Measurements from ENCODE around the gene LDB1.

Gene LDB1

DNA sequence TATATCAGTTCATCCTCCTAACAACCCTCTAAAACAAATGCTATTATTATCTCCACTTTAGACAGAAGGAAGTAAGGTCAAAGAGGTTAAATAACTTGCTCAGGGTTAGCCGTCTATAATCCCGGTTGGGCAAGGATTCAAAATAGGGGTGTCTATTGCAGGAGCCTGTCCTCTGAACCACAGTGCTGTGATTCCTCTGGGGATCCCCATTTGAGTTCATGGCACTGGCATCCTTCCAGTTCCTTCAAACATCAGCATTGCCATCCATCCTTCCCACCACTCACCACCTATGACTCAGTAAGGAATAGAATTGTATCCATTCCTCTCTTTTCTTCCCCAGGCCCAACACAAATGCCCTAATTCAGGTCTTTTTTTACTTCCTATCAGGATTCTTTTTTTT is 29.4 kb downstream of the LDB1 start:
- no peak for TF ChIP-seq CTCF (IDR thresholded peaks at IDR 0.05; ENCODE audit: insufficient read depth, missing control alignments)
- DNase-seq (ENCODE audit: insufficient read length, low spot score) = no peak
- FAIRE-seq = no peak

- no peak for FAIRE-seq
- no peak for TF ChIP-seq CTCF (IDR thresholded peaks at IDR 0.05; ENCODE audit: insufficient read depth, missing control alignments)
- DNase-seq (ENCODE audit: insufficient read length, low spot score) = no peak
Measured at GRCh38 chr10:102086196-102086595, 34.0 kb downstream of the LDB1 start.

- no peak for TF ChIP-seq CTCF (IDR thresholded peaks at IDR 0.05; ENCODE audit: insufficient read depth, missing control alignments)
- FAIRE-seq (no peak), DNase-seq (ENCODE audit: insufficient read length, low spot score) (no peak)
Measured at GRCh38 chr10:102085336-102085735, 34.8 kb downstream of the LDB1 start.

DNA sequence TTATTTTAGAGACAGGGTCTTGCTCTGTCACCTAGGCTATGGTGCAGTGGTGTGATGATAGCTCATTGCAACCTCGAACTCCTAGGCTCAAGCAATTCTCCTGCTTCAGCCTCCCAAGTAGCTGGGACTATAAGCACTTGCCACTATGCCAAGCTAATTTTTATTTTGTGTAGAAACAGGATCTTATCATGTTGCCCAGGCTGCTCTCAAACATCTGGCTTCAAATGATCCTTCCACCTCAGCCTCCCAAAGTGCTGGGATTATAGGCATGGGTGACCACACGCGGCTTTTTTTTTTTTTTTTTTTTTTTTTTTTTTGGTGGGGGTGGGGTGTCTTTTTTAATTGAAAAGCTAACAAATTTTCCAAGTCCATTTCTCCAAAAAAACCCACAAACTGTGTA is 36.6 kb downstream of the LDB1 start:
- no peak for TF ChIP-seq CTCF (IDR thresholded peaks at IDR 0.05; ENCODE audit: insufficient read depth, missing control alignments)
- DNase-seq (ENCODE audit: insufficient read length, low spot score) (no peak), FAIRE-seq (no peak)

DNA sequence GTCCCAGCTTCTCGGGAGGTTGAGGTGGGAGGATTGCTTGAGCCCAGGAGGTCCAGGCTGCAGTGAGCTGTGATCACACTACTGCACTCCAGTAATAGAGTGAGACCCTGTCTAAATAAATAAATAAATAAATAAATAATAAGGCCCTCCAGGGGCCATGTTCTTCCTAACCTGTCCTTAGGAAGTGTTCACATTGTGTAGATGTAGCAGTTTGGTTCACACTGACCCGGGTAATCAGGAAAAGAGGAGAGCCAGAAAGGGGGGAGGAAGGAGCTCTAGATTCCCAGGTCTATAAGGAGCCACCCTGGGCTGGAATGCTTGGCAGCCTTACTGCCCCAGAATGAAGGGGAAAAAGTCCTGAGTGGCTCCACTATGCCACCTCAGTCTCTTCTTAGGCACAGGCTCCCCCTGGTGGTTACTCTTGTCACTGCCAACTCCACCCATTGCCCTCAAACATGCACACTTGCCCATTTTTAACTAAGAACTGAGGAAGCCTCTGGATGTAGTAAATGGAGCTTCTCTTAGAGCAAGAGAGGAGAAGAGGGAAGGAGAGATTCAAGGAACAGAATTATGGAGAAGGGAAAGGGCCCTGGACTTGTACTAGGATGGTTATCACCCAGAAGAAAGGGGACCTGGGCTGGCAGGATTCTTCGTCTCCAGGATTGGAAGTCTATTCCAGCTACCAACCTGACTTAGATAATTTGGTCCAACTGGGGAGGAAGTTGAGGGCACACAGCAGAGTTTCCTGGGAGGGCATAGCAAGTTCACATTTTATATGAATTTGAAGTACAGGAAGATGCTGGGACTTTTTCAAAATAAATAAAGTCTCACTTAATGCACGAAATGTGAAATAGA is 47.3 kb downstream of the LDB1 start:
- peak; percentile 63 for FAIRE-seq
- TF ChIP-seq CTCF (IDR thresholded peaks at IDR 0.05; ENCODE audit: insufficient read depth, missing control alignments) = peak; percentile 96
- peak; percentile 70 for DNase-seq (ENCODE audit: insufficient read length, low spot score)

DNA sequence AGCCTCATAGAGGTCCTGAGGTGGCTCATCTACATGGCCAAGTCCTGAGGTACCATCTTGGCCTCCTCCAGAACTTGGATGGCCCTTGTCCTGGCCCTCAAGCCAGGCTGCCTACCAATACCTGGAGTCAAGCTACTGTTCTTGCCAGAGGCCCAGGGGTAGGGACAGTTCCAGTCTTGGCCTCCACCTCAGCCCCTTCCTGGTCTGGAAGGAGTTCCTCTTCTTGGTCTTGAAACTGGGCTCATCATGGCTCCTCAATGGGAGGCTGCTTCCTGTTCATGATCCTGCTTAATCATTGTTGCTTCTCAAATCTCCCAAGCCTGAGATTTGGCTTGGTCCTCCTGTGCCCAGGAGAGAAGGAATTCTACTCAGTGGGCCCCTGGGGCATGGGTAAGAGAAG is 51.1 kb downstream of the LDB1 start:
- no peak for FAIRE-seq
- TF ChIP-seq CTCF (IDR thresholded peaks at IDR 0.05; ENCODE audit: insufficient read depth, missing control alignments) = no peak
- no peak for DNase-seq (ENCODE audit: insufficient read length, low spot score)

DNA sequence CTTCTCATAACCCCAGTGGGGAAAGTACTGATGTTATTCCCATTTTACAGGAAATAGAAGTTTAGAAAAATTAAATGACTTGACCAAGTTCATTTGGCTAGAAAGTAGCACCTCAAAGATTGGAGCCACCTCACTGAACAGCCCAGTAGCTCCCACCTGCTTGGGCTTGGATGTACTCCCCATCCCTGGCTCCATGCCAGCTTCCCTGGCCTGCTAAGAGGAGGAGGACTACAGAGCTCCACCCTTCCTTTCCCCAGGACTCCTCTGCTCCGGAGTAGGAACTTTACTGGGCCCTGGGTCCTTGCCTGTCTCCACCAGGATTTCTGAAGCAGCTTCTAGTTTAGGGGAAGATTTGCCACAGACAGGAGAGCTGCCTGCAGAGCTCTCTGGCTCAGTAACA is 52.0 kb downstream of the LDB1 start:
- TF ChIP-seq CTCF (IDR thresholded peaks at IDR 0.05; ENCODE audit: insufficient read depth, missing control alignments) = no peak
- FAIRE-seq (no peak), DNase-seq (ENCODE audit: insufficient read length, low spot score) (no peak)

Data from D721Med (cell line).